Measurements from ENCODE around the gene SRL. TPM values are rescaled to one million over a fixed set of nuclear protein-coding genes. Genes with fewer than 3 reads are reported as not detected.

Gene SRL
- total and polyA plus RNA-seq, 4 donors: 0.14 to 0.22 (median 0.17) TPM

- H3K4me3 ChIP-seq (ENCODE audit: low read depth in 1 of 3, low read length in 3 of 3): no peak overlapping the region
- TF ChIP-seq, protein P1, sequence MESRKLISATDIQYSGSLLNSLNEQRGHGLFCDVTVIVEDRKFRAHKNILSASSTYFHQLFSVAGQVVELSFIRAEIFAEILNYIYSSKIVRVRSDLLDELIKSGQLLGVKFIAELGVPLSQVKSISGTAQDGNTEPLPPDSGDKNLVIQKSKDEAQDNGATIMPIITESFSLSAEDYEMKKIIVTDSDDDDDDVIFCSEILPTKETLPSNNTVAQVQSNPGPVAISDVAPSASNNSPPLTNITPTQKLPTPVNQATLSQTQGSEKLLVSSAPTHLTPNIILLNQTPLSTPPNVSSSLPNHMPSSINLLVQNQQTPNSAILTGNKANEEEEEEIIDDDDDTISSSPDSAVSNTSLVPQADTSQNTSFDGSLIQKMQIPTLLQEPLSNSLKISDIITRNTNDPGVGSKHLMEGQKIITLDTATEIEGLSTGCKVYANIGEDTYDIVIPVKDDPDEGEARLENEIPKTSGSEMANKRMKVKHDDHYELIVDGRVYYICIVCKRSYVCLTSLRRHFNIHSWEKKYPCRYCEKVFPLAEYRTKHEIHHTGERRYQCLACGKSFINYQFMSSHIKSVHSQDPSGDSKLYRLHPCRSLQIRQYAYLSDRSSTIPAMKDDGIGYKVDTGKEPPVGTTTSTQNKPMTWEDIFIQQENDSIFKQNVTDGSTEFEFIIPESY (IDR thresholded peaks at IDR 0.05): no peak
- no peak for TF ChIP-seq NR2F2 (IDR thresholded peaks at IDR 0.05)
- TF ChIP-seq REST (IDR thresholded peaks at IDR 0.05): no peak
- TF ChIP-seq, protein P2, sequence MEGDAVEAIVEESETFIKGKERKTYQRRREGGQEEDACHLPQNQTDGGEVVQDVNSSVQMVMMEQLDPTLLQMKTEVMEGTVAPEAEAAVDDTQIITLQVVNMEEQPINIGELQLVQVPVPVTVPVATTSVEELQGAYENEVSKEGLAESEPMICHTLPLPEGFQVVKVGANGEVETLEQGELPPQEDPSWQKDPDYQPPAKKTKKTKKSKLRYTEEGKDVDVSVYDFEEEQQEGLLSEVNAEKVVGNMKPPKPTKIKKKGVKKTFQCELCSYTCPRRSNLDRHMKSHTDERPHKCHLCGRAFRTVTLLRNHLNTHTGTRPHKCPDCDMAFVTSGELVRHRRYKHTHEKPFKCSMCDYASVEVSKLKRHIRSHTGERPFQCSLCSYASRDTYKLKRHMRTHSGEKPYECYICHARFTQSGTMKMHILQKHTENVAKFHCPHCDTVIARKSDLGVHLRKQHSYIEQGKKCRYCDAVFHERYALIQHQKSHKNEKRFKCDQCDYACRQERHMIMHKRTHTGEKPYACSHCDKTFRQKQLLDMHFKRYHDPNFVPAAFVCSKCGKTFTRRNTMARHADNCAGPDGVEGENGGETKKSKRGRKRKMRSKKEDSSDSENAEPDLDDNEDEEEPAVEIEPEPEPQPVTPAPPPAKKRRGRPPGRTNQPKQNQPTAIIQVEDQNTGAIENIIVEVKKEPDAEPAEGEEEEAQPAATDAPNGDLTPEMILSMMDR (IDR thresholded peaks at IDR 0.05; ENCODE audit: low read depth, low read length, missing input control): no peak
- TF ChIP-seq SP1 (IDR thresholded peaks at IDR 0.05): no peak
- TF ChIP-seq FOXA1 (IDR thresholded peaks at IDR 0.05): no peak
- no peak for TF ChIP-seq HNF4G (IDR thresholded peaks at IDR 0.05)
- TF ChIP-seq, protein P3, sequence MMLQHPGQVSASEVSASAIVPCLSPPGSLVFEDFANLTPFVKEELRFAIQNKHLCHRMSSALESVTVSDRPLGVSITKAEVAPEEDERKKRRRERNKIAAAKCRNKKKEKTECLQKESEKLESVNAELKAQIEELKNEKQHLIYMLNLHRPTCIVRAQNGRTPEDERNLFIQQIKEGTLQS (IDR thresholded peaks at IDR 0.05): no peak
- no peak for TF ChIP-seq GABPA (IDR thresholded peaks at IDR 0.05 in 1 of 2, conservative IDR thresholded peaks at IDR 0.05 in 1 of 2)
- no peak for TF ChIP-seq TAF1 (conservative IDR thresholded peaks at IDR 0.05)
- TF ChIP-seq HNF4A (conservative IDR thresholded peaks at IDR 0.05): no peak
- no peak for TF ChIP-seq RXRA (IDR thresholded peaks at IDR 0.05)
- no peak for TF ChIP-seq FOXA2 (IDR thresholded peaks at IDR 0.05)
- no peak for TF ChIP-seq JUND (IDR thresholded peaks at IDR 0.05)
- TF ChIP-seq, protein P4, sequence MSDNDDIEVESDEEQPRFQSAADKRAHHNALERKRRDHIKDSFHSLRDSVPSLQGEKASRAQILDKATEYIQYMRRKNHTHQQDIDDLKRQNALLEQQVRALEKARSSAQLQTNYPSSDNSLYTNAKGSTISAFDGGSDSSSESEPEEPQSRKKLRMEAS (IDR thresholded peaks at IDR 0.05): no peak
- TF ChIP-seq RAD21 (IDR thresholded peaks at IDR 0.05): no peak
- no peak for TF ChIP-seq EGR1 (IDR thresholded peaks at IDR 0.05; ENCODE audit: low read depth in 2 of 2)
- no peaks in the 10 kb centered on the region for H3K27me3 ChIP-seq (ENCODE audit: control insufficient read depth in 4 of 4, insufficient read depth in 4 of 4, low read length in 3 of 4)
- H3K27ac ChIP-seq (ENCODE audit: low read depth in 1 of 2, low read length in 2 of 2): no peak overlapping the region
- peaks cover 0 to 13% (median 8%) of the 10 kb centered on the region in 4 donors for H3K4me1 ChIP-seq (ENCODE audit: control insufficient read depth in 4 of 4, insufficient read depth in 4 of 4, low read length in 3 of 4)
- no peak for DNase-seq (ENCODE audit: low spot score)
- no peaks in the 10 kb centered on the region for H3K36me3 ChIP-seq (ENCODE audit: control insufficient read depth in 4 of 4, insufficient read depth in 3 of 4, low read depth in 1 of 4, low read length in 3 of 4)
- no peaks in the 10 kb centered on the region for H3K9me3 ChIP-seq (ENCODE audit: control insufficient read depth in 4 of 4, low read length in 3 of 4)
- no peak overlapping the region for H3K9ac ChIP-seq (ENCODE audit: low read depth in 1 of 2, low read length in 2 of 2)
- 89% methylated on average over 8 of the region's 8 CpGs for WGBS
These were observed 35.9 kb downstream of the SRL start for GRCh38 chr16:4205971-4206370.

Data from liver (tissue), 9 donors.